Hypothalamus (tissue), 51 donors: Measurements from ENCODE around the gene DOK7.
"Not testable (repeated sequence)": the region's sequence is repeated elsewhere in the genome, so short reads cannot be mapped to it uniquely, and the experiment has no call there.

Experiments used
- DNase-seq, 51 donors: peaks; one replicate each; lab custom pipeline; 2025; lab: John Stamatoyannopoulos, UW

Gene DOK7

DNA sequence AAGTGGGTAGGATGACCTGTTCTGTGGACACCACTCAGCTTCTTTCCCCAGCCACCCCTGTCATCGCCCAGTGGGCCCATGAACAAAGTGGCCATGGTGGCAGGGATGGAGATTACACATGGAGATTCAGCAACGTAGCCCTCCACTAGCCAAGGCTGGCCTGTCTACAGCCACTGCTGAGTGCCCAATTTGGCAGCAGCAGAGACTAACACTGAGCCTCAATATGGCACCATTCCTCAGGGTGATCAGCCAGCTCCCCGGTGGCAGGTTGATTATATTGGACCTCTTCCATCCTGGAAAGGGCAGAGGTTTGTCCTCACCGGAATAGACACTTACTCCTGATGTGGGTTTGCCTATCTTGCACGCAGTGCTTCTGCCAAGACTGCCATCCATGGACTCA, 4.0 kb upstream of the DOK7 start:
- DNase-seq = not testable (repeated sequence)

DNA sequence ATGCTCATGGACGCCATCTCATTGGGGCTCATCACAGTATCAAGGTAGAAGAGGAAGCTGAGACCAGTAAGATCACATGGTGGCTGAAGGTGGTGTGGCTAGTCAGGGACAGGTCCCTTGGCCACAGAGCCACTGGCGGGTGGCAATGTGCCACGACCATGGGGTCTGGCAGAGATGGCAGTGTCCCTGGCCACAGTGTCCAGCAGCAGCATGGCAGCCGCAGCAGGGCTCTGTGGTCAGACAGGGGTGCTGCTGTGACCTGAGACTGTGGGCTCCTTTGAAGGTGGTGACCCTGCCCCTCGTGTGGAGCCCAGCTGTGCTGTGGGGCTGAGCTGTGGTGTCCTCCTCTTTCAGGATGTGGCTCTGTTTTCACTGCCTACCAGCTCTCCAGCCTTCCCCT, 2.2 kb upstream of the DOK7 start:
- DNase-seq = no peak

DNA sequence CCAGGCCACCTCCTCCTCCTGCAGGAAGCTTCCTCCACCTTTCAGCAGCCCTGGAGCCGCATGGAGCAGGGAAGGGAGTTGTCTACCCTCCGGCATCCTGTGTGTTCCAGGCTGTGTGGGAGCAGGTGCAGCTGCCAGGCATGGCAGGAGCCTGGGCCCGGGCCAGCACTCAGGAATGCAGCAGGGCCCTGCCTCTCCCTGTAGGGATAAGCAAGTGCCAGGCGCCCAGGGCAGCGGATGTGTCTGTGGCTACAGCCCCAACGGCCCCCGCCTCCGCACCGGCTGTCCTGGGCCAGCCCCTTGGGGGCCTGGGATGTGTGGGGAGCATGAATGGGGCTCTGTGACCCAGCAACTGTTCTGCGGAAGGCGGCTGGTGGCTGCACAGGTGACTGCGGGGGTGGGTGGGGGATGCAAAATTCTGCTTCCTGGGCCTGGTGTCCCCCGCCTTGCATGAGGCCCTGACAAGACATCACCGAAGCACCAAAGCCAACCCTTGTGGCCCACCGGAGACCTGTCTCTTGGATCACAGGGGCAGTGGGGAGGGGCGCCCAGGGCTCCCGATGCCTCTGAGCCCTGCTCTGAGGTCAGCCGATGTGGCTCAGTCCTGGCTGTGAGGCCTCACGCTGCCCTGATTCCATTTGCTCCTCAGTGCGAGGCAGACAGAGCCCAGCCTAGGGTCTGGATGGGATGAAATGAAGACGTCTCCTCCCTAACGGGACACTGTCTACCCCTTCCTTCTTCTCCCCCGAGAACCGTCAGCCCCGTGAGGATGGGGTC, 1.4 kb upstream of the DOK7 start:
- peak in 1 of 51 donors; percentile 35 for DNase-seq

DNA sequence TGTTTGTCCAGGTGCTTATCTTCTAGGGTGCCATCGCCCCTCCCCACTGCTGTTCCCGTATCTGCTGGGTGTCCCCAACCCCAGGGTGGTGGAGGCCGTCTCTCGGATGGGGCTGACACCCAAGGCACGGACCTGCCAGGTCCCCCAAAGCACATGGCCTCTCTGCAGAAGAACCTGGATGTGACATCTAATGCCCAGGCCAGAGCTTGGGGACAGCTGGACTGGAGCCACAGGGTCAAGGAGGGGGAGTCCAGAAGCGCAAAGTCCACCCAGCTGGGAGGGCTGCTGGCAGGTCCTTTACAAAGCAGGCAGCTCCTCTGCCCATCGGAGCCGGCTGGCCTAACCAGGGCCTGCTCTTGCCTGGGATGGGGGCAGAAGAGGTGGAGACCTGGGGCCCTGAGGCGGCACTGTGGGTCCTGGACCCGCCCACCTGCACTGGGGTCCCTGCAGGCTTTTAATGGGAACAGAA, 751 bp upstream of the DOK7 start:
- no peak for DNase-seq

DNA sequence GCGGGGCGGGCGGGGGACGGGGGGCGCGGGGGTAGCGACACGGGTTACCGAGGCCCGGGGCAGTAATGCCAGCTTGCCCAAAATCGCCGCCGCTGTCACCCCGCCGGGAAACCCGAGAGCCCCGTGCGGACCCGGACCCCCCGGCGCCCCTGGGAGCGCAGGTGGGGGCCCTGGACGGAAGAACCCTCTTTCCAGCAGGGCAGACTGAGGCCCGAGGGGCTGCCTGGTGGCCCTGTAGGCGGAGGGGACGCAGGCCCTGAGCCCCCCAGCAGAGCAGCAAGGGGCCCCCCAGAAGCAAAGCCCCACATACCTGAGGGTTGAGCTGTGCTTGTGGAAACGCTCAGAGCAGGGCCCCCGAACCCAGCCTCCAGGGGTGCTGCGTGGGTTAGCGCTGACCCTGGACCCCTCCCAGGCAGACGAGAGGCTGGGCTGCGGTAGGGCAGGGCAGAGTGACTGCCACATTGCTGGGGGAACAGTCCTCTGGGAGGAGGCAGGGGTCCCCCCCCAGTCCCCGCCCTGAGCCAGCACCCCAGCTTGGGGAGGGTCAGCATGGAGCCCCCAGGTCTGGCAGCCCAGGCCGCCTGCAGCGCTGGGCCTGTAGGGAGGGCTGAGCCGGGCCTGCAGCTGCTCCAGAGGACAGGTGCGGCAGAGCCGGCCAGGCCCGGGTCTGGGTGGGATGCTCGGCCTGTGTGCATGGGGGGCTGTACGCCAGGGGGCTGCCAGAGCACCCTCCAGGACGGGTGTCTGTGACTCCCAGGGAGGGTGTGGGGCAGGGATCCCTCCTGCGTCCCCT, 646 bp downstream of the DOK7 start:
- no peak for DNase-seq

DNA sequence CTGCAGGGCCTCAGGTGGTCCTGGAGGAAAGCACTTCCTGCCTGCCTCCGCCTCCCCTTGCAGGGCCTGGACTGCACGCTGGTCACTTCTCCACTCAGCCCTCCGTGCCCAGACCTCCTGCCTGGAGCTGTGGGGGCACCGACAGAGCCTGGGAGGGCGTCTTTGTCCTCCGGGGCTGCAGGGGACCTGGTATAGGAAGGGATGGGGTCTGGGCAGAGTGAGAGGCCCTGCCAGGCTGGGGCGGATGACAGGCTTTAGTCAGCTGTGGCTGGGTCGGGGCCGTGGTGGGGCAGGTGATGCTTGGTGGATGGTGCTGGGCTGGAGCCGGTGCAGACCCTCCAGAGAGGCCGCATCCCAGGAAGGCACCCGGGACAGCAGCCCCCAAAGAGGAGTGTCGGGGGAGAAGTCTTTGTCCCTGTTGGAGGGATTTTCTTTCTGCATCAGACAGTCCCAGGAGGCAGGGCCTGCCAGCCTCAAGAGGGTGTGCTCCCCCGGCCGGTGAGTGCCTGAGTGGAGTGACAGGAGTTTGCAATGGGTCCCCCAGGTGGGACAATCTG, 1.3 kb downstream of the DOK7 start:
- no peak for DNase-seq

GRCh38 chr4:3464911-3465697, 2.0 kb downstream of the DOK7 start:
- no peak for DNase-seq

GRCh38 chr4:3465698-3466671, 2.9 kb downstream of the DOK7 start:
- DNase-seq = no peak

GRCh38 chr4:3466691-3467600, 3.8 kb downstream of the DOK7 start:
- no peak for DNase-seq

- DNase-seq = no peak
These were observed 4.5 kb downstream of the DOK7 start for GRCh38 chr4:3467601-3468031.

GRCh38 chr4:3468154-3468553, 5.0 kb downstream of the DOK7 start:
- DNase-seq = no peak

- DNase-seq = no peak
These were observed 5.7 kb downstream of the DOK7 start for GRCh38 chr4:3468804-3469203.

GRCh38 chr4:3469386-3470243, 6.5 kb downstream of the DOK7 start:
- no peak for DNase-seq

DNA sequence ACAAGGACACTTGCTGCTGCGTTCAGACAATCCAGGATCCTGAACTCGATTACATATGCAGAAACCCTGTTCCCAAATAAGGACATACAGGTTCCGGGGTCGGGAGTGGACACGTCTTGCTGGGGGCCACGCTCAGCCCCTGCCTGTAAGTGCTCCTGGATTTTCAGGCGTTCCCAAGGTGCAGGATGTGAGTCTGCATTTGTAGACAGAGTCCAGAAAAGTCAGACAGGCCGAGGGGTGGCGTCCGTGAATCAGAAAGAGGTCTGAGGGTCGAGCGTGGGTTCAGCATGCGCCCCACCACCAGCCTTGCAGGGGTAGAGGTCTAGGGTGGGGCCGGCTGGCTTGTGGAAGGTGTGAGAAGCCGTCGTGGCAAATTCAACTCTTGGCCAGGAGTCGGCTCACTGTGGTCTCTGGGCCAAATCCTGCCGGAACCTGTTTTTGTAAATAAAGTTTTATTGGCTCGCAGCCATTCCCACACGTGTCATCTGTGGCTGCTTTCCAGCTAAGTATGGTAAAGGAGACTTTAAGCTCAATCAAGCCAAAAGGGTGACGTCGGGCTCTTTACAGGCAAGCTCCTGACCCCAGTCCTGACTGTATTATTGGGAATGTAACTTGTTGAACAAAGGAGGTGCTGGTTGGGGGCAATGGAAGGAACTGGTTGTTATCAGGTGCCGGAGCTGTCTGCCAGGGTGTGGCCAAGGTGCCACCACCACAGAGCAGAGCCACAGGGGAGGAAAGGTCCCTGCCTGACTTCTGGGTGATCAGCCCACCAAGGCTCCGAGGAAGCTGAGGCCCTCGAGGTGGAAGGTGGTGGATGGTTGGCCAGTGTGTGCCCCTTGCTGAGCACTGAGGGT, 7.4 kb downstream of the DOK7 start:
- no peak for DNase-seq

DNA sequence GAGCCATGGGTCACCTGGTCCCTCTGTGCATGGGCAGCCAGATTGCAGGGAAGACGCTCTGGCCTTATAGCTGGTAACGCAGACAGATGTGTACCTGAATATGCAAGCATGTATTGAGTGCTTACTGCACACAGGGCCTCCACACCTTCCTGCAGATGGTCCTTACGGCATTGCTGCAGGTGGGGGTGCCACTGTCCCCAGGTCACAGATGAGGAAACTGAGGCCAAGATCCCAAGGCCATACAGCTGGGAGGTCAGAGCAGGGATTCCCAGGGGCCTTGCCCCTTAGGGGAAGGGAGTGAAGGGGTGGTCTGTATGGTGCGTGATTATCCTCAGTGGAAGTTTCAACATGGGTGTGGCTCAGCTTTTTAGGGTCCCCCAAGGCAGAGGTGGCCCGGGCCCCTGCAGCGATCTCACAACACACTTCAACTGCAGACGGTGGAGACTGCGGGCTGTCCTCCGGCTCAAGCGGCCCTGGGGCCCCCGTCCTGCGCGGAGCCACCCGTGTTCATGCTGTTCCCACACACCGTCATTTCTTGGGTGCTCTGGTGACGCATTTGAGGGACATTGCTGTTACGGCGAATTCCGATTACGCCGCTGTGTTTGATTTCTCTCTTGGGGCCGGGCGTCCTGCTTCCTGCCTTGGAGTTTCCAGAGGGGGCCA, 8.1 kb downstream of the DOK7 start:
- no peak for DNase-seq

GRCh38 chr4:3471886-3472285, 8.8 kb downstream of the DOK7 start:
- DNase-seq = no peak
